ENCODE data around the gene CA5A. TPM values are rescaled to one million over a fixed set of nuclear protein-coding genes. Genes with fewer than 3 reads are reported as not detected.

CA5A gene
- total RNA-seq, 1 donor from 2014 or later, result not detected

DNA sequence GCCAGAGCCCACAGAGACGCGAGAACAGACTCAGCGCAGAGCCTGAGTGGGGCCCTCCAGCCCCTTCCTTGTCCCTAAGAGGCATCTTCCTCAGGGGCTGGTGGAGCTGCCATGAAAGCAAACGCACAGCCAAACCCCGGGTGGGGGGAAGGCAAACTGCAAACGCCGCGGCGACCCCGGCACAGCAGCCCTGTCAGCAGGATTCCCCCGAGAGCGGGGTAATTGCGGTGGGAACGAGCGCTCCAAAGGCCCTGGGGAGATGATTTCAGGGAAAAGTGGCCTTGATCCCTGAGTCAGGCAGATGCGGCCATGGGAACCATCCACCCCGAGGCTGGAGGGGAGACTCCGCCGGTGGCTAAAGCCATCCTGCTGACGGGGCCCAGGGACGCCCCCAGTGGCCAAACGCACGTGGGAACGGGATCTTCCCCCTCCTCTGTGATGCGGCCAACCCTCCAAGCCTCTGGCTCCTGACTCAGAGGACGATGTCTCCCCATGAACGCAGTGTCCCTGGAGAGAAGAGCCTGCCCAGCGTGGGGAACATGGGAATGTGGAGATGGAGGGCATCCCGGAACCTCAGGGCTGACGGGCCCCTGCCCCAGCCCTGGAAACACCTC lies 92.1 kb downstream of the CA5A start:
- peaks cover 11% of the 10 kb centered on the region for H3K4me1 Mint-ChIP-seq

DNA sequence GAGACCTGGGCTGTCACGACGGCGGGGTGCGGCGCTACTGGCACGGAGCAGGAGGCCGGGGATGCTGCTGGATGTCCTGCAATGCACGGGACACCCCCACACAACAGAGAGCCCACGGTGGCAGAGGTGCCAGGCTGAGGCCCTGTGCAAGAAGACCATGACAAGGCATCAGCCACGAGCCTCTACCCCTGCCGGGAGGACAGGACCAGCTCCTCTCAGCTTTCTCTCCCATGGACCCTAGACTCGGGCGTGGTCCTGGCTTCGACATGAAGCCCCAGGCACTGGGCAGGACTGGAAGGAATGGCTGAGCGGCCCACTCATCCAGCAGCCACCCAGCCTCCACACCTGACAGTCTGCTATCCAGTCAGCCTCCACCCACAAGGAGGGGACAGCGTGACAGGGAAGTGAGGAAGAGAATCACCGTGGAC lies 92.6 kb downstream of the CA5A start:
- ChIA-PET POLR2A (interaction anchor here (0.5 to 0.7 kb wide), 3 partner anchors 70 to 804 kb away, joined by 5 to 10 read pairs (median 5); no protein-coding TSS in a partner anchor), CTCF (no interaction called here)
- DNase-seq (no peak), ATAC-seq (ENCODE audit: low read depth) (no peak)
- Mint-ChIP-seq H3K36me3 (ENCODE audit: low read depth) (peaks cover 52% of the 10 kb centered on the region), H3K4me3 (no peak overlapping the region), H3K4me1 (peaks cover 11% of the 10 kb centered on the region), H3K27ac (no peak overlapping the region), H3K9me3 (no peaks in the 10 kb centered on the region), H3K27me3 (no peaks in the 10 kb centered on the region)
- TF ChIP-seq, protein P1, sequence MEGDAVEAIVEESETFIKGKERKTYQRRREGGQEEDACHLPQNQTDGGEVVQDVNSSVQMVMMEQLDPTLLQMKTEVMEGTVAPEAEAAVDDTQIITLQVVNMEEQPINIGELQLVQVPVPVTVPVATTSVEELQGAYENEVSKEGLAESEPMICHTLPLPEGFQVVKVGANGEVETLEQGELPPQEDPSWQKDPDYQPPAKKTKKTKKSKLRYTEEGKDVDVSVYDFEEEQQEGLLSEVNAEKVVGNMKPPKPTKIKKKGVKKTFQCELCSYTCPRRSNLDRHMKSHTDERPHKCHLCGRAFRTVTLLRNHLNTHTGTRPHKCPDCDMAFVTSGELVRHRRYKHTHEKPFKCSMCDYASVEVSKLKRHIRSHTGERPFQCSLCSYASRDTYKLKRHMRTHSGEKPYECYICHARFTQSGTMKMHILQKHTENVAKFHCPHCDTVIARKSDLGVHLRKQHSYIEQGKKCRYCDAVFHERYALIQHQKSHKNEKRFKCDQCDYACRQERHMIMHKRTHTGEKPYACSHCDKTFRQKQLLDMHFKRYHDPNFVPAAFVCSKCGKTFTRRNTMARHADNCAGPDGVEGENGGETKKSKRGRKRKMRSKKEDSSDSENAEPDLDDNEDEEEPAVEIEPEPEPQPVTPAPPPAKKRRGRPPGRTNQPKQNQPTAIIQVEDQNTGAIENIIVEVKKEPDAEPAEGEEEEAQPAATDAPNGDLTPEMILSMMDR (IDR thresholded peaks at IDR 0.05), result no peak
- intact Hi-C loops (cut with micrococcal nuclease), result no loop called here

More for the DNA sequence above, 92.1 kb downstream of the CA5A start:
- TF ChIP-seq, protein P1 (IDR thresholded peaks at IDR 0.05), result no peak
- ChIA-PET CTCF (no interaction called here), POLR2A (no interaction called here)
- ATAC-seq (ENCODE audit: low read depth) (no peak), DNase-seq (no peak)
- H3K27ac Mint-ChIP-seq, result no peak overlapping the region
- intact Hi-C loops (cut with micrococcal nuclease), result no loop called here
- no peaks in the 10 kb centered on the region for H3K27me3 Mint-ChIP-seq
- no peaks in the 10 kb centered on the region for H3K9me3 Mint-ChIP-seq
- no peak overlapping the region for H3K4me3 Mint-ChIP-seq
- peaks cover 57% of the 10 kb centered on the region for H3K36me3 Mint-ChIP-seq (ENCODE audit: low read depth)

DNA sequence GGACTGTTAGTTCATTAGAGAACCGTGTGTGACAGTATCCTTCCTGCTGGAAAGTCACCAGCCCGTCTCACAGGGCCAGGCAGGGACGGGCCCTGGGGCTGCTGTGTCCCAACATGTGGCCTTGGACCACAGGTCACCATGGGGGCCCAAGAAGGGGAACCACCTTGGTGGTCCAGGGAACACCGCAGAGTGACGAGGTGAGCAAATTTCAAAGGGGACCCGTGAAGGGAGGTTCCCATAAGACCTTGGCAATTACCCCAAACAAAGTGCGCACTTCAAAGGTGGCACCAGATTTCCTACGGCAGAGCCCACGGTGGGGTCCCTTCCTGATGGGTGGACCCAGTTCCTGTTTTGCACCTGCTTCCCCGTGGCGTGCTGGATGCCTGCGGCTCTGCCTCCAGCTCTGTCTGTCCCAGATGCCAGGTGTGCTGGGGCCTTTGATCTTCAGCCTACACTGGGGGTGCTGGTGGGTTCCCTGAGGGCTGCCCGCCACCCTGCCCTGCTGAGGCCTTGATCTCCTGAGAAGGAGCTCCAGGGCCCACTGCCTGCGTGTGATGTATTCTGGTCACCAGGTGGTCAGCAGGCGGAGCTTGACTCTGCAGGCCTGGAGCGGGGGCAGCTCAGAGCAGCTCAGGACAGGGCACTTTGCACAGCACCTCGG lies 94.0 kb downstream of the CA5A start:
- no peak for ATAC-seq (ENCODE audit: low read depth)
- DNase-seq, result no peak
- Mint-ChIP-seq H3K27me3 (no peaks in the 10 kb centered on the region), H3K36me3 (ENCODE audit: low read depth) (peaks cover 54% of the 10 kb centered on the region), H3K27ac (no peak overlapping the region), H3K4me3 (no peak overlapping the region), H3K4me1 (peaks cover 11% of the 10 kb centered on the region), H3K9me3 (no peaks in the 10 kb centered on the region)
- intact Hi-C loops (cut with micrococcal nuclease), result no loop called here
- ChIA-PET POLR2A (no interaction called here), CTCF (interaction anchor here (0.8 kb wide), 1 partner anchor 29 kb away, joined by 3 read pairs; no protein-coding TSS in a partner anchor)
- TF ChIP-seq, protein P1 (IDR thresholded peaks at IDR 0.05), result no peak

DNA sequence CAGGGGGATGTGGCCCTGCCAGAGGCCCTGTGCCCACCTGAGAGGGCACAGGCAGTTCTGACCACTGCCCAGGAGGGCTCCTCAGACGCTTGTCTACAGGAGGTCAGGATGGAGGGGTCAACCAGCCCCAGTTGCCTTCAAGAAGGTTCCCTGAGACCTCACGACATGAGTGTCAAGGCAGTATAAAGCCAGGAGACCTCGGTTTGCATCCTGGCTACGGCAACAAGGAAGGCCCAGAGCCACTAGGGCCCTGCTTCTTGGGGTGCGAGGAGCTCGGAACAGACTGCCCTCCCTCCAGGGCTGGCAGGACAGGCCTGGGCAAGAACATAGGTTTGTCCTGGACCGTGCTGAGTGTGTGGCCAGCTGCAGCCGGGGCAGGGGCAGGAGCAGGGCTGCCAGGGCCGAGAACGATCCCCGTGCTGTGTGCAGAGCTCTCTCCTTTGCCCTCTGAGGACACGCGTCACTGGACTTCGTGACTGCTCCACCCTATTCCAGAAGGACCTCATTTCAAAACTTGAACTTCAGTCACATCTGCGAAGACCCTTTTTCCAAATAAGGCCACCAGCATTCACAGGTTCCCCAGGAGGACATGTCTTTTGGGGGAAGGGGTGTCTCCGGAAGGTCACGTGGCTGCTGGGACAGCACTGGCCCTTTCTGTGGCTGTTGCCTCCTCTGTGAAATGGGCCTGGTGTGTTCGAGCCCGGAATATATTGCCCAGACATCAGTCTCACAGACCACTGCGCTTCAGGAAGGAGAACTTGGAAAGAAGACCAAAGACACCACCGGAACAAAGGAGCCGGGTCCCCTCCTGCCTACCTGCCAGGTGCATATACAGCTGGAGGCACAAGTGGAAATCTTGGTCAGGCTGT lies 94.8 kb downstream of the CA5A start:
- intact Hi-C loops (cut with micrococcal nuclease), result no loop called here
- H3K27ac Mint-ChIP-seq, result no peak overlapping the region

More for the DNA sequence above, 94.8 kb downstream of the CA5A start:
- Mint-ChIP-seq H3K36me3 (ENCODE audit: low read depth) (peaks cover 62% of the 10 kb centered on the region), H3K4me3 (no peak overlapping the region), H3K4me1 (peaks cover 11% of the 10 kb centered on the region), H3K9me3 (no peaks in the 10 kb centered on the region), H3K27me3 (no peaks in the 10 kb centered on the region)
- ChIA-PET CTCF (interaction anchor here (1.0 kb wide), 1 partner anchor 8 kb away, joined by 3 read pairs; no protein-coding TSS in a partner anchor), POLR2A (no interaction called here)
- TF ChIP-seq, protein P1 (IDR thresholded peaks at IDR 0.05), result no peak
- no peak for DNase-seq
- ATAC-seq (ENCODE audit: low read depth), result no peak

All from activated B cell treated with CpG ODN at 0.5 μM for 24 hours (primary cell).